Measurements from ENCODE around the gene S1PR4. TPM values are rescaled to one million over a fixed set of nuclear protein-coding genes. Genes with fewer than 3 reads are reported as not detected.

S1PR4 gene
- total and polyA plus RNA-seq, 2 experiments from 2014 or later: 0.24 TPM; not detected in 1

- no peak for TF ChIP-seq CTCF (conservative IDR thresholded peaks at IDR 0.05; ENCODE audit: low read depth in 2 of 2)
- no peak for TF ChIP-seq REST (IDR thresholded peaks at IDR 0.05; ENCODE audit: unreplicated experiment)
- no peak for TF ChIP-seq NANOG (IDR thresholded peaks at IDR 0.05; ENCODE audit: borderline replicate concordance)
These were observed 15.9 kb upstream of the S1PR4 start (continued) for GRCh38 chr19:3162418-3163229.

- H3K36me3 Mint-ChIP-seq (ENCODE audit: low read depth): no peaks in the 10 kb centered on the region
- H2AFZ ChIP-seq: peak overlapping the region; percentile 100
- H3K9me2 ChIP-seq (ENCODE audit: insufficient read depth): 0 out of 2 replicates have a peak, but pooled peaks cover 7% of the 10 kb centered on the region
- peaks cover 15% of the 10 kb centered on the region for H3K27me3 Mint-ChIP-seq (ENCODE audit: insufficient read depth, low read depth, poor library complexity)
- H3K36me3 ChIP-seq (ENCODE audit: insufficient read depth): no peaks in the 10 kb centered on the region
- H3K4me3 Mint-ChIP-seq: peak overlapping the region; percentile 71
- ATAC-seq (peak; percentile 98), DNase-seq (ENCODE audit: low spot score) (peak; percentile 91)
- peaks cover 6% of the 10 kb centered on the region; the same call in 2 of the 3 replicates for H3K4me1 Mint-ChIP-seq
- H3K27me3 ChIP-seq (ENCODE audit: insufficient read depth): peaks cover 5% of the 10 kb centered on the region; the same call in 1 of the 2 replicates
- TF ChIP-seq CTCF (conservative IDR thresholded peaks at IDR 0.05; ENCODE audit: low read depth in 2 of 2): peak; percentile 76 to 99
- TF ChIP-seq CREB1 (CRISPR knock-in tag; IDR thresholded peaks at IDR 0.05; ENCODE audit: low read depth): 0 out of 2 replicates have a peak, but pooled peaks have one; percentile 35
- TF ChIP-seq EZH2 (IDR thresholded peaks at IDR 0.05; ENCODE audit: low read depth, unreplicated experiment): no peak
- no peak for TF ChIP-seq JUNB (IDR thresholded peaks at IDR 0.05; ENCODE audit: unreplicated experiment)
- H3K79me2 ChIP-seq (replicated peaks; ENCODE audit: insufficient read depth): no peaks in the 10 kb centered on the region
- H3K27ac ChIP-seq (ENCODE audit: low read depth): no peak overlapping the region
- peak overlapping the region; percentile 91 for H3K4me2 ChIP-seq
- H3K27ac Mint-ChIP-seq: no peak overlapping the region
- H3K4me1 ChIP-seq (ENCODE audit: insufficient read depth): no peaks in the 10 kb centered on the region
- H3F3A ChIP-seq (replicated peaks; ENCODE audit: low read depth): no peaks in the 10 kb centered on the region
- peak overlapping the region; percentile 56 for H3K4me3 ChIP-seq
- H4K20me1 ChIP-seq (replicated peaks; ENCODE audit: insufficient read depth): no peaks in the 10 kb centered on the region
- H3K9me3 Mint-ChIP-seq: peaks cover 9% of the 10 kb centered on the region; the same call in 1 of the 3 replicates
These were observed 15.2 kb upstream of the S1PR4 start for GRCh38 chr19:3163230-3163886.

All from GM23338 (cell line).